Activated B cell treated with CpG ODN at 0.5 μM for 24 hours (primary cell): Measurements from ENCODE around the gene HTN1. TPM values are rescaled to one million over a fixed set of nuclear protein-coding genes. Genes with fewer than 3 reads are reported as not detected.

Experiments
- ATAC-seq: fragments of 200-7000 bp; cut with Tn5 transposase; one replicate; pipeline ENCODE4 v1.10.0; 2021; ENCODE audit warnings: low read depth, mild to moderate bottlenecking, moderate library complexity
- CTCF ChIA-PET: fragments of 350-600 bp; sonication (Branson Sonifier 250); formaldehyde crosslinking; loops from one replicate; lab custom pipeline; 2021; ENCODE audit warnings: antibody characterized with exemption; lab: Charles Lee
- POLR2A ChIA-PET: fragments of 350-600 bp; sonication (Branson Sonifier 250); formaldehyde crosslinking; loops from one replicate; lab custom pipeline; 2021; ENCODE audit warnings: antibody characterized with exemption; lab: Charles Lee
- DNase-seq: peaks from one replicate; pipeline ENCODE4 v3.0.0; 2022
- H3K27ac Mint-ChIP-seq: one replicate; pipeline ENCODE4 v1.8.0; 2020; ENCODE audit warnings: mixed read lengths
- H3K27me3 Mint-ChIP-seq: one replicate; pipeline ENCODE4 v1.8.0; 2021; ENCODE audit warnings: mixed read lengths
- H3K36me3 Mint-ChIP-seq: one replicate; pipeline ENCODE4 v1.8.0; 2021; ENCODE audit warnings: low read depth, mixed read lengths
- H3K4me1 Mint-ChIP-seq: one replicate; pipeline ENCODE4 v1.8.0; 2021; ENCODE audit warnings: mixed read lengths
- H3K4me3 Mint-ChIP-seq: one replicate; pipeline ENCODE4 v1.8.0; 2020; ENCODE audit warnings: mild to moderate bottlenecking, mixed read lengths
- H3K9me3 Mint-ChIP-seq: one replicate; pipeline ENCODE4 v1.8.0; 2020; ENCODE audit warnings: mixed read lengths
- CTCF ChIP-seq: fragments of 200-600 bp; IDR thresholded peaks from one replicate; pipeline ENCODE4 v1.8.0; 2022; ENCODE audit warnings: antibody characterized with exemption, mild to moderate bottlenecking
- intact Hi-C: fragments of 100-400 bp; cut with micrococcal nuclease; formaldehyde crosslinking; loops from one replicate; pipeline ENCODE4 v1.15.1; 2024
- total RNA-seq: library from RNA; stranded (reverse); gene quantifications from 2 replicates; pipeline ENCODE4 v1.2.3, GENCODE V29; 2022

Gene HTN1
- total RNA-seq, 1 donor from 2014 or later: not detected

GRCh38 chr4:70059149-70059548 is 8.9 kb downstream of the HTN1 start:
- no peak for TF ChIP-seq CTCF
- H3K27ac Mint-ChIP-seq: no peak overlapping the region
- ChIA-PET CTCF (no interaction called here), POLR2A (no interaction called here)
- H3K36me3 Mint-ChIP-seq: no peaks in the 10 kb centered on the region
- peaks cover 3% of the 10 kb centered on the region for H3K9me3 Mint-ChIP-seq
- H3K4me3 Mint-ChIP-seq: no peak overlapping the region
- no peak for DNase-seq
- H3K4me1 Mint-ChIP-seq: no peaks in the 10 kb centered on the region
- ATAC-seq: no peak
- intact Hi-C loops: no loop called here
- H3K27me3 Mint-ChIP-seq: no peaks in the 10 kb centered on the region

- H3K4me1 Mint-ChIP-seq: no peaks in the 10 kb centered on the region
- no peaks in the 10 kb centered on the region for H3K27me3 Mint-ChIP-seq
- DNase-seq (no peak), ATAC-seq (no peak)
- TF ChIP-seq CTCF: no peak
- no peaks in the 10 kb centered on the region for H3K9me3 Mint-ChIP-seq
- no peak overlapping the region for H3K27ac Mint-ChIP-seq
- ChIA-PET POLR2A (no interaction called here), CTCF (no interaction called here)
- intact Hi-C loops: no loop called here
- H3K4me3 Mint-ChIP-seq: no peak overlapping the region
- H3K36me3 Mint-ChIP-seq: no peaks in the 10 kb centered on the region
These were observed 11.8 kb downstream of the HTN1 start for GRCh38 chr4:70062000-70062399.

- Mint-ChIP-seq H3K4me3 (no peak overlapping the region), H3K27ac (no peak overlapping the region), H3K36me3 (no peaks in the 10 kb centered on the region), H3K9me3 (no peaks in the 10 kb centered on the region), H3K4me1 (no peaks in the 10 kb centered on the region), H3K27me3 (no peaks in the 10 kb centered on the region)
- ChIA-PET POLR2A (no interaction called here), CTCF (no interaction called here)
- TF ChIP-seq CTCF: no peak
- ATAC-seq: no peak
- intact Hi-C loops: no loop called here
- DNase-seq: no peak
These were observed 30.0 kb downstream of the HTN1 start for GRCh38 chr4:70080205-70080604.

- H3K9me3 Mint-ChIP-seq: no peaks in the 10 kb centered on the region
- ATAC-seq: no peak
- no peaks in the 10 kb centered on the region for H3K27me3 Mint-ChIP-seq
- DNase-seq: no peak
- H3K27ac Mint-ChIP-seq: no peak overlapping the region
- ChIA-PET POLR2A (no interaction called here), CTCF (no interaction called here)
- intact Hi-C loops: no loop called here
- no peak overlapping the region for H3K4me3 Mint-ChIP-seq
- TF ChIP-seq CTCF: no peak
- no peaks in the 10 kb centered on the region for H3K36me3 Mint-ChIP-seq
- H3K4me1 Mint-ChIP-seq: no peaks in the 10 kb centered on the region
These were observed 49.0 kb downstream of the HTN1 start for GRCh38 chr4:70099206-70099605.

Other genes with a start within 250 kb of the HTN1 start
- not detected in 2 replicates for gene SULT1E1, start 190.3 kb upstream of the HTN1 start, total RNA-seq
- not detected in 2 replicates for gene CSN1S1, start 119.4 kb upstream of the HTN1 start, total RNA-seq
- not detected in 2 replicates for gene CSN2, start 84.7 kb upstream of the HTN1 start, total RNA-seq
- not detected in 2 replicates for gene STATH, start 54.5 kb upstream of the HTN1 start, total RNA-seq
- not detected in 2 replicates for gene HTN3, start 22.0 kb upstream of the HTN1 start, total RNA-seq
- gene PRR27, start 103.8 kb downstream of the HTN1 start, total RNA-seq: not detected in 2 replicates
- not detected in 2 replicates for gene ODAM, start 145.3 kb downstream of the HTN1 start, total RNA-seq
- gene FDCSP, start 175.7 kb downstream of the HTN1 start, total RNA-seq: not detected in 2 replicates
- gene CSN3, start 192.2 kb downstream of the HTN1 start, total RNA-seq: not detected in 2 replicates